PC-9 (cell line): ENCODE data around the gene KPNA2. TPM values are rescaled to one million over a fixed set of nuclear protein-coding genes. Genes with fewer than 3 reads are reported as not detected.
A peak's percentile ranks its signal among the peaks of the same experiment; 100 is the strongest.
"Not testable (repeated sequence)": the region's sequence is repeated elsewhere in the genome, so short reads cannot be mapped to it uniquely, and the experiment has no call there.

ENCODE experiments used
- BruUV-seq: library from RNA; stranded (reverse); fragments of 400-500 nt; replicated peaks from 2 replicates; lab custom pipeline; 2021; lab: Mats Ljungman, UMichigan
- CTCF ChIA-PET: fragments of 300-600 bp; sonication (Branson Sonifier 250); formaldehyde crosslinking; loops from one replicate; lab custom pipeline; 2022; ENCODE audit warnings: antibody characterized with exemption; lab: Charles Lee
- POLR2A ChIA-PET: fragments of 300-600 bp; sonication (Branson Sonifier 250); formaldehyde crosslinking; loops from one replicate; lab custom pipeline; 2022; ENCODE audit warnings: antibody characterized with exemption; ENCODE audit not compliant: unreplicated experiment; lab: Charles Lee
- DNase-seq, 2 experiments: peaks; one replicate each; pipeline versions ENCODE4 v3.0.0 to v3.0.0-alpha.2; 2015 to 2022; ENCODE audit warnings: mixed read lengths in 1 of 2
- H2AFZ ChIP-seq: fragments of 200-600 bp; sonication (generic); 2 replicates; pipeline ENCODE4 v1.8.1; 2017; ENCODE audit warnings: antibody characterized with exemption
- H3F3A ChIP-seq: fragments of 200-600 bp; sonication (generic); 2 replicates; pipeline ENCODE4 v1.8.1; 2017; ENCODE audit warnings: antibody characterized with exemption, mild to moderate bottlenecking, low read depth; ENCODE audit not compliant: insufficient read depth
- H3K27ac ChIP-seq: fragments of 200-600 bp; sonication (generic); 2 replicates; pipeline ENCODE4 v1.6.1; 2016; ENCODE audit warnings: mixed run types
- H3K27me3 ChIP-seq: fragments of 200-600 bp; sonication (generic); 2 replicates; pipeline ENCODE4 v1.6.1; 2016; ENCODE audit warnings: low read depth, mixed run types; ENCODE audit not compliant: insufficient read depth
- H3K36me3 ChIP-seq: fragments of 200-600 bp; sonication (generic); 2 replicates; pipeline ENCODE4 v1.6.1; 2016; ENCODE audit warnings: low read depth, mixed run types
- H3K4me1 ChIP-seq: fragments of 200-600 bp; sonication (generic); replicated peaks from 2 replicates; pipeline ENCODE4 v1.6.1; 2016; ENCODE audit warnings: mixed run types; ENCODE audit not compliant: insufficient read depth
- H3K4me2 ChIP-seq: fragments of 200-600 bp; sonication (generic); 2 replicates; pipeline ENCODE4 v1.6.1; 2017; ENCODE audit warnings: mixed run types
- H3K4me3 ChIP-seq: fragments of 200-600 bp; sonication (generic); 2 replicates; pipeline ENCODE4 v1.6.1; 2016; ENCODE audit warnings: mixed run types
- H3K79me2 ChIP-seq: fragments of 200-600 bp; sonication (generic); 2 replicates; pipeline ENCODE4 v1.6.1; 2017; ENCODE audit warnings: low read depth, mixed run types
- H3K9me2 ChIP-seq: fragments of 200-600 bp; sonication (generic); 2 replicates; pipeline ENCODE4 v1.8.1; 2017; ENCODE audit warnings: mild to moderate bottlenecking; ENCODE audit not compliant: insufficient read depth
- H3K9me3 ChIP-seq: fragments of 200-600 bp; sonication (generic); 2 replicates; pipeline ENCODE4 v1.8.1; 2016; ENCODE audit warnings: low read depth; ENCODE audit not compliant: insufficient read depth
- H4K20me1 ChIP-seq: fragments of 200-600 bp; sonication (generic); 2 replicates; pipeline ENCODE4 v1.8.1; 2017; ENCODE audit not compliant: insufficient read depth
- CTCF ChIP-seq: fragments of 200-600 bp; sonication (generic); conservative IDR thresholded peaks from 2 replicates; pipeline ENCODE4 v1.6.1; 2017; ENCODE audit warnings: mixed run types, antibody characterized with exemption, mild to moderate bottlenecking, moderate library complexity
- EZH2 ChIP-seq: fragments of 200-600 bp; sonication (generic); IDR thresholded peaks from 2 replicates; pipeline ENCODE4 v1.8.0; 2017; ENCODE audit warnings: antibody characterized with exemption, low read depth
- intact Hi-C: fragments of 100-400 bp; cut with micrococcal nuclease; formaldehyde crosslinking; loops from one replicate; pipeline ENCODE4 v1.10.0; 2022; ENCODE audit not compliant: unreplicated experiment
- total RNA-seq: library from RNA; stranded (reverse); gene quantifications from 2 replicates; pipeline ENCODE4 v1.2.3, GENCODE V29; 2021

KPNA2 gene
- total RNA-seq, 1 experiment from 2014 or later, result 201 TPM

- TF ChIP-seq CTCF (no peak), EZH2 (no peak)
- BruUV-seq, result no TSS peak
- H3K9me2 ChIP-seq, result no peaks in the 10 kb centered on the region
- H3K9me3 ChIP-seq, result no peaks in the 10 kb centered on the region
- peak overlapping the region; percentile 63; the same call in 1 of the 2 replicates for H3K4me3 ChIP-seq
- POLR2A ChIA-PET, result interaction anchor here (0.6 kb wide), 1 partner anchor 632 kb away, joined by 9 read pairs; no protein-coding TSS in a partner anchor
- H3K4me1 ChIP-seq, result peaks cover 43% of the 10 kb centered on the region
- no peaks in the 10 kb centered on the region for H4K20me1 ChIP-seq
- intact Hi-C loops, result loop anchor here (2.0 to 10.0 kb wide), 3 partner anchors 23 to 209 kb away; partner anchors contain the start of gene KPNA2
- H3K4me2 ChIP-seq, result peak overlapping the region; percentile 79
- CTCF ChIA-PET, result interaction anchor here (0.5 kb wide), 1 partner anchor 337 kb away, joined by 3 read pairs; no protein-coding TSS in a partner anchor
- no peak overlapping the region for H3K27ac ChIP-seq
- H3K79me2 ChIP-seq, result no peaks in the 10 kb centered on the region
- H3K36me3 ChIP-seq, result 0 out of 2 replicates have a peak, but pooled peaks cover 3% of the 10 kb centered on the region
- DNase-seq, result no peak
- H3F3A ChIP-seq, result peaks cover 48% of the 10 kb centered on the region
- H3K27me3 ChIP-seq, result no peaks in the 10 kb centered on the region
- H2AFZ ChIP-seq, result peak overlapping the region; percentile 71
Measured at GRCh38 chr17:67995570-67996263, 39.8 kb upstream of the KPNA2 start.

GRCh38 chr17:67996301-67997171 is 39.0 kb upstream of the KPNA2 start, which contains the start of gene C17orf58:
TSS of gene C17orf58 (minus strand) at chr17:67996469. CDS start at chr17:67996198, 271 bp downstream.
- DNase-seq, H3K36me3 ChIP-seq, H3K27me3 ChIP-seq, H3K9me2 ChIP-seq, H3K79me2 ChIP-seq, H3K27ac ChIP-seq, CTCF ChIA-PET, H4K20me1 ChIP-seq, POLR2A ChIA-PET, H3K9me3 ChIP-seq, BruUV-seq: not testable (repeated sequence)
- H3K4me1 ChIP-seq, result peaks cover 43% of the 10 kb centered on the region
- H3K4me2 ChIP-seq, result peak within 1 kb of the TSS; percentile 79
- intact Hi-C loops, result loop anchor here (5.0 to 10.0 kb wide), 2 partner anchors 41 to 208 kb away; partner anchors contain the start of gene KPNA2
- peak within 1 kb of the TSS; percentile 63; the same call in 1 of the 2 replicates for H3K4me3 ChIP-seq
- H2AFZ ChIP-seq, result peak within 1 kb of the TSS; percentile 71
- H3F3A ChIP-seq, result peaks cover 42% of the 10 kb centered on the region

GRCh38 chr17:67998466-67998865 is 37.1 kb upstream of the KPNA2 start:
- H3K9me2 ChIP-seq, result no peaks in the 10 kb centered on the region
- no peak overlapping the region for H3K4me3 ChIP-seq
- ChIA-PET CTCF (interaction anchor here (0.6 kb wide), 1 partner anchor 421 kb away, joined by 5 read pairs; no protein-coding TSS in a partner anchor), POLR2A (no interaction called here)
- H3K4me1 ChIP-seq, result peaks cover 36% of the 10 kb centered on the region
- H3K4me2 ChIP-seq, result no peak overlapping the region
- DNase-seq, result no peak
- H3K27me3 ChIP-seq, result no peaks in the 10 kb centered on the region
- BruUV-seq, result no TSS peak
- peaks cover 27% of the 10 kb centered on the region for H3F3A ChIP-seq
- H3K79me2 ChIP-seq, result no peaks in the 10 kb centered on the region
- no peaks in the 10 kb centered on the region for H3K9me3 ChIP-seq
- TF ChIP-seq EZH2 (no peak), CTCF (no peak)
- no peaks in the 10 kb centered on the region for H3K36me3 ChIP-seq
- intact Hi-C loops, result loop anchor here (5.0 to 10.0 kb wide), 2 partner anchors 39 to 206 kb away; partner anchors contain the start of gene KPNA2
- H3K27ac ChIP-seq, result peak overlapping the region; percentile 55; the same call in 1 of the 2 replicates
- H4K20me1 ChIP-seq, result no peaks in the 10 kb centered on the region
- H2AFZ ChIP-seq, result no peak overlapping the region
